MCF 10A (cell line): ENCODE data around the gene IFT172. TPM values are rescaled to one million over a fixed set of nuclear protein-coding genes. Genes with fewer than 3 reads are reported as not detected.

Experiments
- BruUV-seq: library from RNA; stranded (reverse); fragments of 400-500 nt; replicated peaks from 2 replicates; lab custom pipeline; 2021; lab: Mats Ljungman, UMichigan
- CTCF ChIA-PET: fragments of 300-600 bp; sonication (Branson Sonifier 250); formaldehyde crosslinking; extraction: SDS; loops from one replicate; lab custom pipeline; 2021; ENCODE audit warnings: antibody characterized with exemption, inconsistent platforms; lab: Yijun Ruan, JAX
- POLR2A ChIA-PET: fragments of 300-600, 350-650 bp; sonication (Branson Sonifier 250); formaldehyde crosslinking; extraction: SDS; loops from one replicate; lab custom pipeline; 2020; ENCODE audit warnings: antibody characterized with exemption, inconsistent platforms; lab: Yijun Ruan, JAX
- DNase-seq: peaks from one replicate; pipeline ENCODE4 v3.0.0-alpha.2; 2018; ENCODE audit not compliant: unreplicated experiment
- H3K27ac Mint-ChIP-seq: one replicate; pipeline ENCODE4 v1.8.0; 2022; ENCODE audit warnings: mild to moderate bottlenecking, low read depth, mixed read lengths; ENCODE audit not compliant: unreplicated experiment
- H3K27me3 Mint-ChIP-seq: one replicate; pipeline ENCODE4 v1.8.0; 2022; ENCODE audit warnings: mixed read lengths; ENCODE audit not compliant: insufficient read depth, unreplicated experiment
- H3K36me3 Mint-ChIP-seq: one replicate; pipeline ENCODE4 v1.8.0; 2022; ENCODE audit warnings: mild to moderate bottlenecking, moderate library complexity, mixed read lengths; ENCODE audit not compliant: insufficient read depth, unreplicated experiment
- H3K4me1 Mint-ChIP-seq: one replicate; pipeline ENCODE4 v1.8.0; 2022; ENCODE audit warnings: mixed read lengths; ENCODE audit not compliant: insufficient read depth, unreplicated experiment
- H3K4me3 Mint-ChIP-seq: one replicate; pipeline ENCODE4 v1.8.0; 2022; ENCODE audit warnings: mild to moderate bottlenecking, moderate library complexity, mixed read lengths; ENCODE audit not compliant: unreplicated experiment
- H3K9me3 Mint-ChIP-seq: one replicate; pipeline ENCODE4 v1.8.0; 2022; ENCODE audit warnings: mixed read lengths; ENCODE audit not compliant: unreplicated experiment
- intact Hi-C: fragments of 100-400 bp; cut with micrococcal nuclease; formaldehyde crosslinking; loops from 2 replicates; pipeline ENCODE4 v1.14.1; 2022
- total RNA-seq: library from RNA; stranded (reverse); gene quantifications from 2 replicates; pipeline ENCODE4 v1.2.3, GENCODE V29; 2022
- TF ChIP-seq, protein P1 (sequence below): fragments of 200-600 bp; IDR thresholded peaks from one replicate; pipeline ENCODE4 v1.8.0; 2022; ENCODE audit warnings: antibody characterized with exemption, mild to moderate bottlenecking; ENCODE audit not compliant: unreplicated experiment

The IFT172 gene
- total RNA-seq, 1 experiment from 2014 or later = 22.3 TPM

DNA sequence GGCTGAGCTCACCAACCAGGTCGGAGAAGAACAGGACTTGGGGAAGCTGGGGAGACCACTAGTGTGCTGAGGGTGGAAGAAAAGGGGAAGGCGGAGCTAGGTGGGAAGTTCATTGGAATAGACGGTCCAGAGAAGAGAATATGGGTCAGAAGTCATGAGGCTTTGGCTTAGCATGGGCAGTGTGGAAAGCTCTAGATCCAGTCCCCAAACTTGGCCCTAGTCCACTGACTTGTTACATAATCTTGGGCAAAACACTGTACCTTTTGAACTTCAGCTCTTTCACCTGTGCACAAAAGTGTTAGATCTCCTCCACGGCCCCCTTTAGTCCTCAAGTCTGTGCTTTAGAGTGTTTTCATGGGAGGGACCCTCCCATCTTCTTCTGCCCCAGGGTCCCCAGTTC, 17.8 kb upstream of the IFT172 start:
- no peak overlapping the region for H3K4me3 Mint-ChIP-seq
- CTCF ChIA-PET = no interaction called here
- POLR2A ChIA-PET = interaction anchor here (0.6 to 0.7 kb wide), 2 partner anchors 462 to 501 kb away, joined by 3 read pairs; no protein-coding TSS in a partner anchor
- no peak overlapping the region for H3K27ac Mint-ChIP-seq
- TF ChIP-seq, protein P1, sequence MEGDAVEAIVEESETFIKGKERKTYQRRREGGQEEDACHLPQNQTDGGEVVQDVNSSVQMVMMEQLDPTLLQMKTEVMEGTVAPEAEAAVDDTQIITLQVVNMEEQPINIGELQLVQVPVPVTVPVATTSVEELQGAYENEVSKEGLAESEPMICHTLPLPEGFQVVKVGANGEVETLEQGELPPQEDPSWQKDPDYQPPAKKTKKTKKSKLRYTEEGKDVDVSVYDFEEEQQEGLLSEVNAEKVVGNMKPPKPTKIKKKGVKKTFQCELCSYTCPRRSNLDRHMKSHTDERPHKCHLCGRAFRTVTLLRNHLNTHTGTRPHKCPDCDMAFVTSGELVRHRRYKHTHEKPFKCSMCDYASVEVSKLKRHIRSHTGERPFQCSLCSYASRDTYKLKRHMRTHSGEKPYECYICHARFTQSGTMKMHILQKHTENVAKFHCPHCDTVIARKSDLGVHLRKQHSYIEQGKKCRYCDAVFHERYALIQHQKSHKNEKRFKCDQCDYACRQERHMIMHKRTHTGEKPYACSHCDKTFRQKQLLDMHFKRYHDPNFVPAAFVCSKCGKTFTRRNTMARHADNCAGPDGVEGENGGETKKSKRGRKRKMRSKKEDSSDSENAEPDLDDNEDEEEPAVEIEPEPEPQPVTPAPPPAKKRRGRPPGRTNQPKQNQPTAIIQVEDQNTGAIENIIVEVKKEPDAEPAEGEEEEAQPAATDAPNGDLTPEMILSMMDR = no peak
- no peaks in the 10 kb centered on the region for H3K9me3 Mint-ChIP-seq
- no peak for DNase-seq
- BruUV-seq = no TSS peak
- no peaks in the 10 kb centered on the region for H3K27me3 Mint-ChIP-seq
- intact Hi-C loops = no loop called here
- no peaks in the 10 kb centered on the region for H3K36me3 Mint-ChIP-seq
- no peaks in the 10 kb centered on the region for H3K4me1 Mint-ChIP-seq

DNA sequence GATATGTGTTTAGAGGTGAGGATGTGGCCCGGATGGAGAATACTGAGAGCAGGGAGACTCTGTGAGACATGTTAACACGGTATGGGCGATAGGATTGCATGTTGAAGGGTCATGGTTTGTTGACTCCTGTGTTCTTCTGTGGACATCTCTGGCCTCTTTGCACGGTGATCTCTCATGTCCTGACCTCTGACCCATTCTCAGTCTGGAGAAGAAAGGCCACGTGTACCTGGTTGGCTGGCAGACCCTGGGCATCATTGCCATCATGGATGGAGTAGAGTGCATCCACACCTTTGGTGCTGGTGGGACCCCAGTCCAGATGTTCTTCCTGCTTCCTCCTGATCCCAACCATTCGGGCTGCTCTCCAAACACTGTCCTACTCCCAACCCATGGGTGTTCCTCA, 17.0 kb upstream of the IFT172 start:
- no peak overlapping the region for H3K4me3 Mint-ChIP-seq
- POLR2A ChIA-PET = interaction anchor here (0.7 kb wide), 1 partner anchor 16 kb away, joined by 3 read pairs; no protein-coding TSS in a partner anchor
- TF ChIP-seq, protein P1 = no peak

DNA sequence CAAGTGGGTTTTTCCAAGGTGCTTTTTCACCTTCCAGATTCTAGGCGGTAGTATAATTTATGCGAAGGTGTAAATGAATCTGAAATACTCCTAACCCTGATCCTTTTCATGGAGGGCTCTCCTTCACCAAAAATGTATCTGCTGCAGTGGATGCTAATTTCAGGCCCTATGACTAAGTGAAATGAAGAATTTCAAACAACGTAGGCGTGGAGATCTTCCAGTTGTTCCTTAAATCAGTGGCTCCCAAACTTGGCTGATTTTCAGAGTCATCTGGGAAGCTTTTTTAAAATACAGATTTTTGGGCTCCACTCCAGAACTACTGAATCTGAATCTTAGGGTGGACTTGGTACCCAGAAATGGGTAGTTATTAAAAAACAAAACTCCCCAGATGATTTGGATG, 12.6 kb upstream of the IFT172 start:
- CTCF ChIA-PET = interaction anchor here (1.5 kb wide), 1 partner anchor 9 kb away, joined by 3 read pairs; no protein-coding TSS in a partner anchor
- no TSS peak for BruUV-seq
- Mint-ChIP-seq H3K27ac (no peak overlapping the region), H3K27me3 (peaks cover 10% of the 10 kb centered on the region), H3K4me3 (no peak overlapping the region), H3K36me3 (no peaks in the 10 kb centered on the region), H3K4me1 (peaks cover 13% of the 10 kb centered on the region), H3K9me3 (no peaks in the 10 kb centered on the region)
- intact Hi-C loops = no loop called here
- TF ChIP-seq, protein P1 = no peak
- DNase-seq = no peak
- POLR2A ChIA-PET = interaction anchor here (0.6 to 0.8 kb wide), 3 partner anchors 13 to 46 kb away, joined by 3 to 4 read pairs (median 4); no protein-coding TSS in a partner anchor

More for the DNA sequence above, 17.0 kb upstream of the IFT172 start:
- CTCF ChIA-PET = interaction anchor here (1.2 kb wide), 1 partner anchor 116 kb away, joined by 3 read pairs; no protein-coding TSS in a partner anchor
- intact Hi-C loops = no loop called here
- no peak overlapping the region for H3K27ac Mint-ChIP-seq
- H3K4me1 Mint-ChIP-seq = peaks cover 2% of the 10 kb centered on the region
- H3K36me3 Mint-ChIP-seq = no peaks in the 10 kb centered on the region
- no peaks in the 10 kb centered on the region for H3K27me3 Mint-ChIP-seq
- no TSS peak for BruUV-seq
- no peak for DNase-seq
- H3K9me3 Mint-ChIP-seq = no peaks in the 10 kb centered on the region

DNA sequence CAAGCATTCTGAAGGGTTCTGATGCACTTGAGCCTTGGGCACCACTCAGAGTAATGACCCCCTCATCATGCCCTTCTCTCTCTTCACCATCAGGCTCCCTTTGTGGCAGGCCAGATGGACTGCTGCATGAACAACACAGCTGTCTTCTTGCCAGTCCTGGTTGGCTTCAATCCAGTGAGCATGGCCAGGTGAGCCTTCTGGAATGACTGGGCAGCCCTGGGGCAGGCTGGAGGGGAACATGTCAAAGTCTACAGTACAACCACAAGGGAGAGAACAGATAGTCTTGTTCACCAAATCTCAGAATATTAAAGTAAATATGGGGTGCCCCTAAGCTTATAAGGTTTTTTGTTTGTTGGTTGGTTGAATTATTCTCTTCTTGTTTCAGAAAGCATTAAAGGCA, 11.5 kb upstream of the IFT172 start:
- peaks cover 19% of the 10 kb centered on the region for H3K27me3 Mint-ChIP-seq
- H3K27ac Mint-ChIP-seq = no peak overlapping the region
- BruUV-seq = no TSS peak
- CTCF ChIA-PET = no interaction called here
- H3K4me1 Mint-ChIP-seq = peaks cover 16% of the 10 kb centered on the region
- intact Hi-C loops = no loop called here
- no peaks in the 10 kb centered on the region for H3K9me3 Mint-ChIP-seq
- TF ChIP-seq, protein P1 = no peak
- H3K4me3 Mint-ChIP-seq = no peak overlapping the region
- POLR2A ChIA-PET = interaction anchor here (0.7 to 1.3 kb wide), 2 partner anchors 121 to 182 kb away, joined by 3 to 4 read pairs; no protein-coding TSS in a partner anchor
- no peaks in the 10 kb centered on the region for H3K36me3 Mint-ChIP-seq
- peak; percentile 57 for DNase-seq
